A549 (cell line): ENCODE data around the gene KCNH4. TPM values are rescaled to one million over a fixed set of nuclear protein-coding genes. Genes with fewer than 3 reads are reported as not detected.

Source experiments
- ATAC-seq, 2 experiments: fragments of 200-7000 bp in 1 of 2; fragments of >200 bp in 1 of 2; cut with Nextera tagmentation in 1 of 2; cut with Tn5 transposase in 1 of 2; 3 replicates each; pipeline versions ENCODE4 v1.8.0 to v1.9.1; 2018 to 2020; ENCODE audit warnings: mild to moderate bottlenecking in 1 of 2, moderate library complexity in 1 of 2
- CTCF ChIA-PET: fragments of 300-600 bp; sonication (Branson Sonifier 250); formaldehyde crosslinking; extraction: SDS; loops from one replicate; lab custom pipeline; 2021; ENCODE audit warnings: antibody characterized with exemption, inconsistent platforms; lab: Yijun Ruan, JAX
- POLR2A ChIA-PET: fragments of 350-600 bp; formaldehyde crosslinking; extraction: SDS; loops from one replicate; lab custom pipeline; 2021; ENCODE audit warnings: antibody characterized with exemption, inconsistent platforms; lab: Yijun Ruan, JAX
- DNase-seq, 2 experiments: peaks; one replicate each; pipeline versions ENCODE4 v3.0.0 to v3.0.0-alpha.2; 2011 to 2016; ENCODE audit warnings: low read depth in 1 of 2, low spot score in 1 of 2
- FAIRE-seq: peaks from 2 replicates; lab custom pipeline; 2011; peaks lifted over from hg19 to GRCh38; lab: Jason Lieb, UNC
- H3K27ac ChIP-seq, 2 experiments: fragments of >200 bp; sonication (Bioruptor Twin); formaldehyde crosslinking; 3 replicates each; pipeline ENCODE4 v1.5.1; 2016 to 2017
- H3K4me1 ChIP-seq: fragments of >200 bp; sonication (Bioruptor Twin); formaldehyde crosslinking; 3 replicates; pipeline ENCODE4 v1.6.1; 2016
- H3K4me2 ChIP-seq: fragments of >200 bp; sonication (Bioruptor Twin); formaldehyde crosslinking; 3 replicates; pipeline ENCODE4 v1.6.1; 2016
- H3K4me3 ChIP-seq: fragments of >200 bp; sonication (Bioruptor Twin); formaldehyde crosslinking; 3 replicates; pipeline ENCODE4 v1.5.1; 2016
- H3K9me3 ChIP-seq: fragments of >200 bp; sonication (Bioruptor Twin); formaldehyde crosslinking; 3 replicates; pipeline ENCODE4 v1.6.1; 2016
- BHLHE40 ChIP-seq: IDR thresholded peaks from 2 replicates; pipeline ENCODE4 v1.6.1; 2012; ENCODE audit warnings: low read depth, low read length, inconsistent platforms
- CBX2 ChIP-seq: fragments of 200-600 bp; sonication (generic); IDR thresholded peaks from 2 replicates; pipeline ENCODE4 v1.6.1; 2016; ENCODE audit warnings: low read depth, mild to moderate bottlenecking, borderline replicate concordance
- CBX8 ChIP-seq: fragments of 200-600 bp; sonication (generic); IDR thresholded peaks from 2 replicates; pipeline ENCODE4 v1.6.1; 2016
- CHD2 ChIP-seq: fragments of 150-350 bp; IDR thresholded peaks from 2 replicates; pipeline ENCODE4 v1.6.1; 2014; ENCODE audit warnings: low read length; ENCODE audit not compliant: partially characterized antibody
- EP300 ChIP-seq, 2 experiments: fragments of >200 bp; sonication (Bioruptor Twin); formaldehyde crosslinking; IDR thresholded peaks; 2 replicates in 1 of 2; 3 replicates in 1 of 2; pipeline ENCODE4 v1.6.1; 2016 to 2017
- FOSB ChIP-seq: fragments of 250-450 bp; sonication (Bioruptor Pico); IDR thresholded peaks from 2 replicates; pipeline ENCODE4 v1.5.0; 2020; ENCODE audit warnings: mild to moderate bottlenecking, moderate library complexity
- HMGXB4 ChIP-seq: fragments of 250-450 bp; sonication (Bioruptor Pico); IDR thresholded peaks from 2 replicates; pipeline ENCODE4 v1.5.0; 2021; ENCODE audit warnings: mild to moderate bottlenecking, moderate library complexity, borderline replicate concordance
- HOXB5 ChIP-seq: fragments of 250-450 bp; sonication (Bioruptor Pico); IDR thresholded peaks from 2 replicates; pipeline ENCODE4 v1.5.0; 2020; ENCODE audit warnings: mild to moderate bottlenecking, moderate library complexity
- KDM5A ChIP-seq: fragments of 200-600 bp; sonication (generic); IDR thresholded peaks from 2 replicates; pipeline ENCODE4 v1.6.1; 2016; ENCODE audit warnings: antibody characterized with exemption, mild to moderate bottlenecking
- MYC ChIP-seq: IDR thresholded peaks from 2 replicates; pipeline ENCODE4 v1.6.1; 2012; ENCODE audit warnings: mild to moderate bottlenecking, inconsistent platforms, low read length, improper control_type of control experiment, borderline replicate concordance
- PHF8 ChIP-seq: fragments of 200-600 bp; sonication (generic); IDR thresholded peaks from 2 replicates; pipeline ENCODE4 v1.6.1; 2016; ENCODE audit warnings: low read depth, mild to moderate bottlenecking, antibody characterized with exemption, moderate library complexity, borderline replicate concordance
- POLR2A ChIP-seq: IDR thresholded peaks from 2 replicates; pipeline ENCODE4 v1.6.1; 2012; ENCODE audit warnings: mild to moderate bottlenecking, low read length
- POLR2AphosphoS2 ChIP-seq: conservative IDR thresholded peaks from 2 replicates; pipeline ENCODE4 v1.6.1; 2012; ENCODE audit warnings: low read length, improper control_type of control experiment, inconsistent platforms
- SMC3 ChIP-seq: fragments of >200 bp; sonication (Bioruptor Twin); formaldehyde crosslinking; IDR thresholded peaks from 3 replicates; pipeline ENCODE4 v1.6.1; 2018; ENCODE audit warnings: inconsistent platforms
- TP53 ChIP-seq: fragments of 250-450 bp; sonication (Bioruptor Pico); IDR thresholded peaks from 2 replicates; pipeline ENCODE4 v1.5.0; 2021; ENCODE audit warnings: mild to moderate bottlenecking, moderate library complexity
- ZFP36 ChIP-seq: fragments of 450-650 bp; IDR thresholded peaks from 2 replicates; pipeline ENCODE4 v1.6.1; 2014; ENCODE audit warnings: borderline replicate concordance; ENCODE audit not compliant: partially characterized antibody
- ZNF302 ChIP-seq: fragments of 250-450 bp; sonication (Bioruptor Pico); IDR thresholded peaks from 2 replicates; pipeline ENCODE4 v1.9.0; 2021; ENCODE audit warnings: inconsistent platforms, mild to moderate bottlenecking, moderate library complexity
- WGBS: methylation state at CpG from one replicate; pipeline ENCODE4 v1.1.6; 2017; ENCODE audit errors: missing lambda C conversion rate; 5-methylcytosine and 5-hydroxymethylcytosine counted together
- polyA plus RNA-seq, 4 experiments: library from polyadenylated mRNA; depleted of rRNA in 3 of 4; stranded (reverse); fragments of >200 nt; fragmentation: RNase III in 1 of 4; extraction: RNeasy Plus Mini Kit Qiagen cat#74134 plus additional on column Dnase treatment in 1 of 4; gene quantifications; 2 replicates in 3 of 4; 3 replicates in 1 of 4; pipeline ENCODE4 v1.2.3, GENCODE V29; 2011 to 2017
- TF ChIP-seq, protein P1 (sequence below): fragments of 250-450 bp; sonication (Bioruptor Pico); IDR thresholded peaks from 2 replicates; pipeline ENCODE4 v1.5.0; 2020; ENCODE audit warnings: low read depth, mild to moderate bottlenecking, moderate library complexity
- TF ChIP-seq, protein P2 (sequence below): IDR thresholded peaks from 2 replicates; pipeline ENCODE4 v1.6.1; 2012
- TF ChIP-seq, protein P3 (sequence below): fragments of >200 bp; sonication (Bioruptor Twin); formaldehyde crosslinking; IDR thresholded peaks from 3 replicates; pipeline ENCODE4 v1.6.1; 2016
- TF ChIP-seq, protein P4 (sequence below): IDR thresholded peaks from 2 replicates; pipeline ENCODE4 v1.6.1; 2012; ENCODE audit warnings: low read depth, borderline replicate concordance

The KCNH4 gene
- polyA plus RNA-seq, 2 of the 4 experiments (the other 2 are of a cell fraction), result 0.25 to 0.37 TPM

- Histone ChIP-seq H3K4me1 (peaks cover 26% of the 10 kb centered on the region), H3K4me3 (no peak overlapping the region), H3K9me3 (no peaks in the 10 kb centered on the region), H3K27ac (no peak overlapping the region), H3K4me2 (no peak overlapping the region)
- TF ChIP-seq MYC, result no peak
- no peak for TF ChIP-seq PHF8
- no peak for TF ChIP-seq CBX2
- no peak for TF ChIP-seq HOXB5 (CRISPR knock-in tag)
- TF ChIP-seq FOSB, result no peak
- no peak for TF ChIP-seq POLR2AphosphoS2
- TF ChIP-seq ZFP36, result no peak
- TF ChIP-seq, protein P1, sequence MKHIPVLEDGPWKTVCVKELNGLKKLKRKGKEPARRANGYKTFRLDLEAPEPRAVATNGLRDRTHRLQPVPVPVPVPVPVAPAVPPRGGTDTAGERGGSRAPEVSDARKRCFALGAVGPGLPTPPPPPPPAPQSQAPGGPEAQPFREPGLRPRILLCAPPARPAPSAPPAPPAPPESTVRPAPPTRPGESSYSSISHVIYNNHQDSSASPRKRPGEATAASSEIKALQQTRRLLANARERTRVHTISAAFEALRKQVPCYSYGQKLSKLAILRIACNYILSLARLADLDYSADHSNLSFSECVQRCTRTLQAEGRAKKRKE (CRISPR knock-in tag), result no peak
- TF ChIP-seq EP300 (IDR thresholded peaks at IDR 0.05), result no peak
- ATAC-seq, result no peak
- ChIA-PET CTCF (interaction anchor here (0.7 to 1.2 kb wide), 2 partner anchors 15 to 19 kb away, joined by 3 to 4 read pairs; no protein-coding TSS in a partner anchor), POLR2A (no interaction called here)
- FAIRE-seq, result no peak
- DNase-seq, result no peak
- 96% methylated on average over 2 of the region's 2 CpGs for WGBS
These were observed 22.4 kb upstream of the KCNH4 start for GRCh38 chr17:42203354-42203753.

DNA sequence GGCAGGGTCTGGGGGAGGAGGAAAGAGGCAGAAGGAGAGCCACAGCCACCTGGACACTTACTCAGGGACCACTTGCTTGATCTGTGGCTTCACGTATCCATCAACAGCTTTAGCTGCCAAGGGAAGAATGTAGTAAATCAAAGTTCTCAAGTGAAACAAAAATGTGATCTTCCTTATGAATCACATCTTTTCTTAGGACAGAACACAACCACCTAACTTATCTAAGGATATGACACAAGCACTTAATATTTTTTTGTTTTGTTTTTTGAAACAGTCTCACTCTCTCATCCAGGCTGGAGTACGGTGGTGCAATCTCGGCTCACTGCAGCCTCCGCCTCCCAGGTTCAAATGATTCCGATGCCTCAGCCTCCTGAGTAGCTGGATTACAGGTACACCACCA is 21.8 kb upstream of the KCNH4 start:
- CTCF ChIA-PET, result interaction anchor here (1.2 to 1.8 kb wide), 3 partner anchors 16 to 33 kb away, joined by 3 to 5 read pairs (median 3); no protein-coding TSS in a partner anchor
- POLR2A ChIA-PET, result no interaction called here
- no peak for DNase-seq
- no peak for FAIRE-seq
- H3K4me3 ChIP-seq, result no peak overlapping the region
- H3K27ac ChIP-seq, result no peak overlapping the region
- H3K4me2 ChIP-seq, result no peak overlapping the region
- ATAC-seq, result no peak
- WGBS, result 92% methylated on average over 5 of the region's 5 CpGs
- H3K4me1 ChIP-seq, result peaks cover 26% of the 10 kb centered on the region
- TF ChIP-seq ZFP36 (no peak), CHD2 (no peak), POLR2AphosphoS2 (no peak), HOXB5 (CRISPR knock-in tag) (no peak), CBX8 (no peak), TP53 (CRISPR knock-in tag) (no peak), HMGXB4 (no peak), BHLHE40 (no peak), SMC3 (no peak), POLR2A (no peak), KDM5A (no peak), ZNF302 (CRISPR knock-in tag) (no peak)
- TF ChIP-seq, protein P2, sequence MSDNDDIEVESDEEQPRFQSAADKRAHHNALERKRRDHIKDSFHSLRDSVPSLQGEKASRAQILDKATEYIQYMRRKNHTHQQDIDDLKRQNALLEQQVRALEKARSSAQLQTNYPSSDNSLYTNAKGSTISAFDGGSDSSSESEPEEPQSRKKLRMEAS, result no peak
- TF ChIP-seq, protein P3, sequence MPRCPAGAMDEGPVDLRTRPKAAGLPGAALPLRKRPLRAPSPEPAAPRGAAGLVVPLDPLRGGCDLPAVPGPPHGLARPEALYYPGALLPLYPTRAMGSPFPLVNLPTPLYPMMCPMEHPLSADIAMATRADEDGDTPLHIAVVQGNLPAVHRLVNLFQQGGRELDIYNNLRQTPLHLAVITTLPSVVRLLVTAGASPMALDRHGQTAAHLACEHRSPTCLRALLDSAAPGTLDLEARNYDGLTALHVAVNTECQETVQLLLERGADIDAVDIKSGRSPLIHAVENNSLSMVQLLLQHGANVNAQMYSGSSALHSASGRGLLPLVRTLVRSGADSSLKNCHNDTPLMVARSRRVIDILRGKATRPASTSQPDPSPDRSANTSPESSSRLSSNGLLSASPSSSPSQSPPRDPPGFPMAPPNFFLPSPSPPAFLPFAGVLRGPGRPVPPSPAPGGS, result no peak
- TF ChIP-seq, protein P4, sequence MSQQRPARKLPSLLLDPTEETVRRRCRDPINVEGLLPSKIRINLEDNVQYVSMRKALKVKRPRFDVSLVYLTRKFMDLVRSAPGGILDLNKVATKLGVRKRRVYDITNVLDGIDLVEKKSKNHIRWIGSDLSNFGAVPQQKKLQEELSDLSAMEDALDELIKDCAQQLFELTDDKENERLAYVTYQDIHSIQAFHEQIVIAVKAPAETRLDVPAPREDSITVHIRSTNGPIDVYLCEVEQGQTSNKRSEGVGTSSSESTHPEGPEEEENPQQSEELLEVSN, result no peak
- no peaks in the 10 kb centered on the region for H3K9me3 ChIP-seq
